ENCODE data around the gene DYNLRB1.

DNA sequence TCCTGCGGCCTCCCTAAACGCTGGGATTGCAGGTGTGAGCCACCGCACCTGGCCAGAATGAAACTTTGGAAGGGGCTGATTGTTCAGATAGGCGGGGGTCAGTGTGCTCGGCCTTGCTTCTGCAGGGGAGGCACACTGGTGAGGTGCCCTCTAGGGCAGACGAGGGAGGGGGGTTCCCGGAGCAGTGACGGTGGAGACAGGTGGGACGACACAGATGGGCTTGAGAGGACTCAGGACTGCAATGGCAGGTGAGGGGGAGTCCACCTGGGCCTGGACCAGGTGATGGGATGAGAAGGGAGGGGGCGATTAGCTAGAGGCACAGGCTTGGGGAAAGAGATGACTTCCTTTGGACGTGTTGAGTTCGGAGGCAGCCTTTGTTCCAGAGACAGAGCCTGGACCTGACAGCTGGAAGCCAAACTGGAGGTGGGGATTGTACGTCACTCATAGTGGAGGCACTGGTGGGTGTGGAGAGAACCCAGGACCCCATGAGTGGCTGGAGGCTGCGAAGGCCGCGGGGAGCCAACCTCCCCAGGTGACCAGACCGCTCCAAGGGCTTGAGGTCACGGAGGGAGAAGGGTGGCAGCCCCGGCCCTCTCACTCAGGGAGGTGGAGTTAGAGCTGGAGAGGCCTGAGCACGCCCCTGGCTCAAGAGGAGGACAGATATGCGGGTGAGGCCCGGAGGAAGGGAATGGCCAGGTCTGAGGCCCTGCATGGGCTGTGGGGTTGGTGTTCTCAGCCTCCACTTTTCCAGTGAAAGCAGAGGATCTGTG lies 31.8 kb downstream of the DYNLRB1 start:
- TF ChIP-seq POLR2A (IDR thresholded peaks at IDR 0.05; ENCODE audit: extremely low read depth, insufficient read length) (no peak), MYC (IDR thresholded peaks at IDR 0.05; ENCODE audit: low read depth, low read length) (no peak)

Data from NB4 (cell line).